Peyer's patch (tissue), 4 donors: Measurements from ENCODE around the gene THOC5.

Experiments used
- POLR2A ChIP-seq, 2 donors: fragments of 450-650 bp; IDR thresholded peaks; one replicate each; pipeline ENCODE4 v1.5.1; 2017; ENCODE audit warnings: antibody characterized with exemption in 2 of 2, mild to moderate bottlenecking in 2 of 2, moderate library complexity in 2 of 2
- TF ChIP-seq, protein P1 (sequence below), 6 experiments: fragments of 450-650 bp in 4 of 6; fragments of 200-600 bp in 2 of 6; sonication (generic) in 1 of 6; IDR thresholded peaks; one replicate each; pipeline ENCODE4 v1.5.1; 2017 to 2019; ENCODE audit warnings: antibody characterized with exemption in 6 of 6, mild to moderate bottlenecking in 3 of 6, moderate library complexity in 1 of 6

DNA sequence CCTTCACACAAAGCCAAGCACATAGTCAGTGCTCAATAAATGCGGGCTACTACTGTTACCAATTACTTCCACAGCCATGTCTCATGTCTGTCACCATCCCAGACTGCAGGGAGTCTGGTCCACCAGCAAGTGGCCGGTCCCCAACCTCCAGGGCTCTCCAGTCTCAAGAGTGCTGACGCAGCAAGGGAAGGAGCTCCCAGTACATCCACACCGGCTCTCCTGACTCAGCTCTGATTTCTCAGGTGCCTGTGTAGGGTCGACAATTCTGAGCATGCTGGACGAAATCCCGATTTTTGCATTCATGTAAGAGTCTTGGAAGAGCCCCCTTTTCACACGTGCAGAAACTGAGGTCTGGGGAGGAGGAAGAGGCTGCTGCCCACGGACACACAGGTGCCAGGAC is 83.8 kb downstream of the THOC5 start:
- TF ChIP-seq, protein P1, sequence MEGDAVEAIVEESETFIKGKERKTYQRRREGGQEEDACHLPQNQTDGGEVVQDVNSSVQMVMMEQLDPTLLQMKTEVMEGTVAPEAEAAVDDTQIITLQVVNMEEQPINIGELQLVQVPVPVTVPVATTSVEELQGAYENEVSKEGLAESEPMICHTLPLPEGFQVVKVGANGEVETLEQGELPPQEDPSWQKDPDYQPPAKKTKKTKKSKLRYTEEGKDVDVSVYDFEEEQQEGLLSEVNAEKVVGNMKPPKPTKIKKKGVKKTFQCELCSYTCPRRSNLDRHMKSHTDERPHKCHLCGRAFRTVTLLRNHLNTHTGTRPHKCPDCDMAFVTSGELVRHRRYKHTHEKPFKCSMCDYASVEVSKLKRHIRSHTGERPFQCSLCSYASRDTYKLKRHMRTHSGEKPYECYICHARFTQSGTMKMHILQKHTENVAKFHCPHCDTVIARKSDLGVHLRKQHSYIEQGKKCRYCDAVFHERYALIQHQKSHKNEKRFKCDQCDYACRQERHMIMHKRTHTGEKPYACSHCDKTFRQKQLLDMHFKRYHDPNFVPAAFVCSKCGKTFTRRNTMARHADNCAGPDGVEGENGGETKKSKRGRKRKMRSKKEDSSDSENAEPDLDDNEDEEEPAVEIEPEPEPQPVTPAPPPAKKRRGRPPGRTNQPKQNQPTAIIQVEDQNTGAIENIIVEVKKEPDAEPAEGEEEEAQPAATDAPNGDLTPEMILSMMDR (IDR thresholded peaks at IDR 0.05) = no peak
- no peak for TF ChIP-seq POLR2A (IDR thresholded peaks at IDR 0.05)
